ENCODE results near the gene SLC12A3.

The SLC12A3 gene

GRCh38 chr16:56892705-56893104 lies 27.7 kb downstream of the SLC12A3 start:
- no peak for DNase-seq (ENCODE audit: low read depth)

GRCh38 chr16:56894331-56894917 lies 29.4 kb downstream of the SLC12A3 start:
- DNase-seq (ENCODE audit: low read depth): no peak

- DNase-seq (ENCODE audit: low read depth): no peak
Measured at GRCh38 chr16:56895813-56896212, 30.8 kb downstream of the SLC12A3 start.

GRCh38 chr16:56896244-56896643 lies 31.2 kb downstream of the SLC12A3 start:
- DNase-seq (ENCODE audit: low read depth): no peak

GRCh38 chr16:56897026-56897799 lies 32.2 kb downstream of the SLC12A3 start:
- DNase-seq (ENCODE audit: low read depth): no peak

GRCh38 chr16:56898847-56899246 lies 33.8 kb downstream of the SLC12A3 start:
- DNase-seq (ENCODE audit: low read depth): no peak

GRCh38 chr16:56903866-56904265 lies 38.9 kb downstream of the SLC12A3 start:
- no peak for DNase-seq (ENCODE audit: low read depth)

- DNase-seq (ENCODE audit: low read depth): no peak
Measured at GRCh38 chr16:56907401-56907800, 42.4 kb downstream of the SLC12A3 start.

- DNase-seq (ENCODE audit: low read depth): no peak
Measured at GRCh38 chr16:56909527-56909979, 44.5 kb downstream of the SLC12A3 start.

GRCh38 chr16:56910112-56910511 lies 45.1 kb downstream of the SLC12A3 start:
- DNase-seq (ENCODE audit: low read depth): no peak

- peak; percentile 78 for DNase-seq (ENCODE audit: low read depth)
Measured at GRCh38 chr16:56910654-56911539, 45.9 kb downstream of the SLC12A3 start.

GRCh38 chr16:56911771-56912571 lies 47.0 kb downstream of the SLC12A3 start:
- DNase-seq (ENCODE audit: low read depth): peak; percentile 49

- peak; percentile 38 for DNase-seq (ENCODE audit: low read depth)
Measured at GRCh38 chr16:56912746-56913708, 48.0 kb downstream of the SLC12A3 start.

- no peak for DNase-seq (ENCODE audit: low read depth)
Measured at GRCh38 chr16:56914896-56915295, 49.9 kb downstream of the SLC12A3 start.

- no peak for DNase-seq (ENCODE audit: low read depth)
Measured at GRCh38 chr16:56915336-56916119, 50.5 kb downstream of the SLC12A3 start.

GRCh38 chr16:56916571-56917403 lies 51.8 kb downstream of the SLC12A3 start:
- DNase-seq (ENCODE audit: low read depth): no peak

GRCh38 chr16:56918467-56919012 lies 53.5 kb downstream of the SLC12A3 start:
- DNase-seq (ENCODE audit: low read depth): no peak

GRCh38 chr16:56919099-56919800 lies 54.2 kb downstream of the SLC12A3 start:
- DNase-seq (ENCODE audit: low read depth): no peak
